HG03135 (cell line): ENCODE data around the gene DHRS1.

Experiments
- ATAC-seq: cut with Tn5 transposase; IDR thresholded peaks from one replicate; pipeline ENCODE4 v1.9.1; 2021; ENCODE audit warnings: mild to moderate bottlenecking, moderate library complexity; ENCODE audit not compliant: unreplicated experiment

DHRS1 gene

GRCh38 chr14:24310646-24311604 lies 11.3 kb upstream of the DHRS1 start, which contains the start of gene LTB4R:
Gene LTB4R (plus strand): TSS chr14:24311502. CDS start chr14:24315652, 4,150 bp downstream.
- ATAC-seq, result peak; percentile 68

GRCh38 chr14:24310265-24310645 lies 10.7 kb upstream of the DHRS1 start:
- no peak for ATAC-seq

- ATAC-seq, result no peak
These were observed 10.1 kb upstream of the DHRS1 start, which contains the start of gene LTB4R2 for GRCh38 chr14:24309538-24310264. Gene LTB4R2 (plus strand): TSS chr14:24310140. CDS start chr14:24310665, 525 bp downstream.

DNA sequence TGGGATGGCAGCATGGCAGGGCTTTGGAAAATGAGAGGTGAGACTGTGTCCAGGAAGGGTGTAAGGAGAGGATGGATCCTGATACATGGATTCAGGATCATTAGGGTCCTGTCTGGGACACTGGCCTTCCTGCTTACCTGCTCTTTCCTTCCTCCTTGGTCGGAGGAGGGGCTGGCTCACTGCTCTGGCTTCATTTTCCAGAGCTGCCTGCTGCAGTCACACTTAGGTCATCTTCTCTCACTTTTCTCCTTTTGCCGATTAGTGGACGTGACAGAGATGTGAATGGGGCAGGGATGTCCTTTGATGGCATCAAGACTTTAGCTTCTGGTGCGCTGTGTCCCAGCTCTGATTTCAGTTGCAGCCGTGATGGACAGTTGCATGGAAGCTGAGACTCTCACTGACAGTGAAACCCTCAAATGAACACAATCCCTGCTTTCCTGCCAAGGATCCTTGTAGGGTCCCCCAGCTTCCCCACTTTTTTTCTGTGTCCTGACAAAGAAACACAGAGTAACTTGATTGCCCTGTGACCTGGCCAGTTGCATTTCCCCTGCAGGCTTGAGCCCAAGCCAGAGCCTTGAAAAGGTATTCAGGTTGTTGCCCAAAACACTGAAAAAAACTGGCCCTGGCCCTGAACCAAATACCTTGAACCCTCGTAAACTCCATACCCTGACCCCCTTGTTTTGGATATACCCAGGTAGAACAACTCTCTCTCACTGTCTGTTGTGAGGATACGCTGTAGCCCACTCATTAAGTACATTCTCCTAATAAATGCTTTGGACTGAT lies 9.0 kb upstream of the DHRS1 start:
- no peak for ATAC-seq

DNA sequence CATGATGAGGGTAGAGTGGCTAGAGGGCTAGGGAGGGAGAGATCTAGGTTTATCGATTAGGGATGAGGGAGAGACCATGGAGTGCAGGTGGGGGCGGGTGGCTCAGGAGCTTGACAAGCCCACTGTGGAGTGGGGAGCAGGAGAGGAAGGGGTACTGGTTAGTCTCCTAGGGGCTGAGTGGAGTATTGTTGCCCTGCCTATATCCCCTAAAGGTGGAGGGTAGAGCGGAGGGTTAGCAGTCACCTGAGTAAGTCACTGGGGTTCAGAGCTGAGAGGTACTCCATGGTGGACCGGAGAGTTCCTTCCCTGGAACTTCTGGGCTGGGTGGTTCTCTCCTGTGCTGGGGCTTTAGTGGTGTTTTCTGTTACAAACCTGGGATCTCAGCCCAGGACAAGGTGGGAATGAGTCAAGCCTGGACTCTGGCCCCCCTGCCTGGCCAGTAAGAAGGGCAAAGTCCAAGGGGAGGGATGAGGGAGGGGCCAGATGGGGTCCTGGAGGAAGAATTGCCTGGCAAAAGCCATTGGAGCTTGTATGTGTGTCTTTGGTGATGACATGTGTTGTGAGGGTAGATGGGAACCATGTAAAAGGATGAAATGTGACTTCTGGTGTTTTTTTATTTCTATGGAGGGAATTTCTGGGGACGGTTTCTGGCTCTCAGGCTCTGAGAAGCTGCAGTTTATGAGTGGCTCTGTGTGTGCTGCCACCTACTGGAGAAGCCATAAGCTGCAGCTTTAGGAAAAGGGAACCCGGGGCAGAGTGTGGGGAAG lies 8.2 kb upstream of the DHRS1 start, which contains the start of gene CIDEB:
TSS of gene CIDEB (minus strand) at position 403 of the 767 bp plus-strand sequence. CDS start at position 284, 119 bp downstream.
- ATAC-seq, result no peak

DNA sequence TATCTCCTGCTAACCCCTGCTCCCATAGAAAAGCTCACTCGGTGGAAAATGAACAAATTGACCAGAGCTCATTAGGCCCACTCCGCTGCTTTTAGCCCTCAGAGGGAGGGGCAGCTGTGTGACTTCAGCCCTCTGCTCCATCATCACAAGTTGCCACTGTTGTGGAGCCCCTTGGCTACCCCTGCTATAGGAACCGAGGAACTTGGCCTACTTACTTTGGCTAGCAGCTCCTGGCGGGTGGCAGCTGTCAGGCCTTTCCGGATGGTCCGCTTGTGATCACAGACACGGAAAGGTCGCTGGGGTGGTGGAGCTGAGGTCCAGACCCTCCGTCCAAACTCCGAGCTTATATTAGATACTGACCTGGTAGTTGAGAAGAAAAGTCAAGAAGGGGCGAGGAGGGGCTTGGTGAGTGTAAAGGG lies 7.6 kb upstream of the DHRS1 start:
- ATAC-seq, result no peak

DNA sequence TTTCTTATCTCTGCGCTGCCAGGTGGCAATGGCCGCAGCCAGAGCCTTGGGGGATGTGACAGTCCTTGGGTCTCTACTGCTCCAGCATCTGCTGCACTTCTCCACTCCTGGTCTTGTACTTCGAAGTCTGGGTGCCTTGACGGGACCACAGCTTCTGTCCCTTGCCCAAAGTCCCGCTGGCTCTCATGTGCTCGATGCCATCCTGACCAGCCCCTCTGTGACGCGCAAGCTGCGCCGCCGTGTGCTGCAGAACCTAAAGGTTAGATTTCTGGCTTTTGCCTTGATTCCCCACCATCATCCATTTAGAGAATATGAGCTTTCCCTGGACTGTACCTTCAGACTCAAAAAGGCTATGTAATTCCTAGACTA lies 4.4 kb upstream of the DHRS1 start:
- ATAC-seq, result no peak

- ATAC-seq, result no peak
These were observed 873 bp upstream of the DHRS1 start for GRCh38 chr14:24300326-24300980.

DNA sequence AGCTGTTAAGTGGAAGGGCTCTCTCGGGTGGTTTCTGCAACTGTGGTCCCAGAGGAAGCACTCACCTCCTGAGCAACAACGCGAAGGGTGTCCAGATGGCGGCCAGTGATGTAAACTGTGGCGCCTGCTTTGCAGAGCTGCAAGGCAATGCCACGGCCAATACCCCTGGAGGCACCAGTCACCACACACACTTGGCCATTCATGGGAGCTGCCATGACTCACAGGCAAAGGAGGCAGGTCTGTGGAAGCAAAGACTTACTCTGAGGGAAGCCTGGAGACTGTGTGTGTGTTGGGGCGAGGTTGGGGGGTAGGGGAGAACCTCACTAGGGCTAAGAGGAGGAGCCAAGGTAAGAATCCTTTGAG lies 707 bp downstream of the DHRS1 start:
- no peak for ATAC-seq

- peak; percentile 13 for ATAC-seq
These were observed 2.2 kb downstream of the DHRS1 start for GRCh38 chr14:24297190-24297964.

DNA sequence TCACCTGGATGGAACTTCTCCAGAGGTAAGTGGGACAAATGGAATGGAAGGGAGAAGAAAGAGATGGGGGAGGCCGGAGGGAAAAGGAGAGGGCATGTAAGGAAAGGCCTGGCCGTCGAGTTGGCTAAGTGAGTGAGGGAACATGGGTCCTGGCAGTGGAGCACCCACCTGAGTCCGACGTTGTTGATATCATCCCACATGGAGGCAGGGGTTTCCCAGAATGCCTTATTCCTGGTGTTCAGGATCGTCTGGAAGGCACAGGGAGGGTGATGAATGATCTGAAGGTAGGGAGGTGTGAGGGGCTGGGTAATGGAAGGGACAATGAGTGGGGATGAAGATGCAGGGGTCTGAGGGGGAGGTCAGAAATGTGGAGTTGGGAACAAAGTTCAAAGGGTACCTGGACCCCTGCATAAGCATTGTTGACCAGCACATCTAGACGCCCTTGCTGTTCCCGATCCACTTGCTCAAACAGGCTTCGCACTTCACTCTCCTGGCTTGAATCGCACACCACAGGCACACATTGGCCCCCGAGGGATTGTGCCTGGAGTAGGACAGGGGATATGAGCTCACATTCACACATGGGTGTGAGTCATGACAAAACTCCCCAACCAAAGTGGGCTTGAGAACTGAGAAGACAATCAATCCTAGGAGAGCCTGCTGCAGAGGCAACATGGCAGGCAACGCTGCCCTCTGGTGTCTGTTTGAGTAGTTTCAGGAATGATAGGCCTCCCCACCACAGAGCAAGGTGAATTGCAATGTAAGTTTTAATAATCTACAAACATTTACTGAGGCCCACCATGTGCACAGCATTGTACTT lies 3.0 kb downstream of the DHRS1 start:
- peak; percentile 50 for ATAC-seq

GRCh38 chr14:24293525-24293924 lies 6.1 kb downstream of the DHRS1 start:
- ATAC-seq, result no peak

DNA sequence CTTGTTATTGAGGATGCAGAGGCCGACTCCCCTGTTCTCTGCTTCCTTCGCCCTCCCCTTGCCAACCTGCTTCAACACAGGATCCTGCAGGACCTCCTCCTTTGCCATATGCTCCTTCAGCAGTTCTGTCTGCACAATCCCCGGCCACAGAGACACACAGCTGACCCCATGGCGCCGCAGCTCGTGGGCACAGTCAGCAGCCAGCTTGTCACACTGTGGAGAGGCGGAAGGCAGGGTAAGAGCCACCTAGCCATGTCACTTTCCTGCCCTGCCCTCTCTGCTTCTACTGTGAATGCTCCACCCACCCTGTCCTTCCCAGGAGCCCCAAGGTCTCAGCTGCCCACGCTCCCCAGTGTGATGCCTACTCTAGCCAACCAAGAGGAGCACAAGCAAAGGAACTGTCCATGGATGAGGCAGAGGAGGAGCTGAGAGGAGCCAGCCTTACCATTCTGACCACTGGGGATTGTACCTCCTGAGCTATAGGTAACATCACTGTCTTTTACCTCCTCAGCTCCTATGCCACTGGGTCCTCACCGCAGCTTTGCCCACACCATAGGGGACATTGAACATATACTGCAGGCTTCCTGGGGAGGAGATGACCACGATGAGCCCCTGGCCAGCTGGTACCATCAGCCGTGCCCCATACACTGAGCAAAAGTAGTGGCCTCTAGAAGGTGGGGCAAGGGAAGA lies 7.3 kb downstream of the DHRS1 start:
- no peak for ATAC-seq

DNA sequence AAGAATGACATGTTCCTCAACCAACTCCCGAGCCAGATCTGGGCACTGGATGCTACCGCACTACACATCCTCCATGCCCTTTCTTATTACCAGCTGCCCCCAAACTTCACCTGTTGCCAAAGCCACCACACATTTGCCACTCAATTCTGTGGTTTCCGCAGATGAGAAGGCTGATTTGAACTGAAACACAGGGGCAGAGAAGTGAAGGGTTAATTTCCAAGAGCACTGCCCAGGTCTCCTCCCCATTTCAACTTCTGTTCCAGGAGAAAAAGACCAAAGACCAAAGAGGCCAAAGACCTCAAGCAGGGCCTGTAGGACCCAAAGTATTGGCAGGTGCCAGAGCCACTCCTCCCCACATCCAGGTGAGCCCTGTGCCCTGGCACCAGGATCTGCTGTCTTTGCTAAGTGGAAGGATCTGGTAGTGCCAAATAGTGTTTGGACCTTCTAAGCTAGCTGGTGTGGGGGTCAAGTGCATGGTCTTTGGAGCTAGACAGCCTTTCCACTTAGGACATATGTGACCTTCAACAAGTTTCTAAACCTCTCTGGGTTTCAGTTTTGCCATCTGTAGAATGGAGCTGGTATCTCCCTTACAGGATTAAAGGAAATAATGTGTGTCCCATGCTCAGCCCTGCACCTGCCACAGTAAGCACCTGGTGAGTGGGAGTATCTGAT lies 8.0 kb downstream of the DHRS1 start:
- no peak for ATAC-seq

DNA sequence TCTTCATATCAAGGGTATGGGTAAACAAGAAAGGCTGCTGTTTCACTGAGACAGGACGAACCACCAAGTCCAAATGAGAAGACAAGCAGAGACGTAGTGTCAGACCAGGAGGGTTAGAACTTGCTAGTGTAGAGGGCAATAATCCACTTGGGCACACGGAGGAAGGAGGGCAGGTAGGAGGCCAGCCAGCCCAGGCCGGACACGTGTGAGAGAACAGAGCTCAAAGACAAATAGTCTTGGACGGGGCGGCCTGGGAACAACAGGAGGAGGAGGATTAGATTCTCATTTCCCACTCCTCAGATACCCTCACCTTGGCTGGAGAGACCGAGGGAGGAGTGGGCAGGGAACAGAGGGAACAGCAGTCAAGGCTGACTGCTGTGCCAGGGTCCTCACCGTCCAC lies 8.8 kb downstream of the DHRS1 start:
- ATAC-seq, result no peak

DNA sequence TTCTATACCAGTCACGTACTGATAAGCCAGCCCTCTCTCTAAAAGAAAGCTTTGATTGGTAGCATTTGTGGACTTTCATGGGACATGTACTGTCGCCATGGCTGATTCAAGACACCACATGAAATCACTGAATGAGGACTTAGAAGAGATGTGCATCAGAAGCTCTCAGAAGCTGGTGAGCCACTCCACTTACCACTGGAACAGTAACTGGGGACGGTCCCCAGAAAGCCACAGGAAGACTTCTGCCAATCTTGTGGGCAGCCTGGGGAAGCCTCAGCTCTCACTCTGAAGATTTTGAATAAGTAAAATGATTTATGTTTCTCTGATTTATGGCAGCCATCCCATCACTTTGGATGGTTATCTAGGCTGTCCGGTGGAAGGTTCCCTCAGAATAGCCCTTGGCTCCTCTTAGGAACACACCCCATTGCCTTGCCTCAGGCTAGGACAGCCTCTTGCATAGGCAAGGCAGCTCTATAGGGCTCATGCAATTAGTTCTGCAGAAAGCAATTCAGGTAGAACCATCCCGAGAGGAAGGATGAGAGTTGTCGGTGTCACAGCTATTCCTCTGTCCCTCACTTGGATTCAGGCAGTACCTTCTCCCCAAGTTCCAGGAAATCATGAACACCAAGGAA lies 9.8 kb downstream of the DHRS1 start:
- peak; percentile 65 for ATAC-seq

DNA sequence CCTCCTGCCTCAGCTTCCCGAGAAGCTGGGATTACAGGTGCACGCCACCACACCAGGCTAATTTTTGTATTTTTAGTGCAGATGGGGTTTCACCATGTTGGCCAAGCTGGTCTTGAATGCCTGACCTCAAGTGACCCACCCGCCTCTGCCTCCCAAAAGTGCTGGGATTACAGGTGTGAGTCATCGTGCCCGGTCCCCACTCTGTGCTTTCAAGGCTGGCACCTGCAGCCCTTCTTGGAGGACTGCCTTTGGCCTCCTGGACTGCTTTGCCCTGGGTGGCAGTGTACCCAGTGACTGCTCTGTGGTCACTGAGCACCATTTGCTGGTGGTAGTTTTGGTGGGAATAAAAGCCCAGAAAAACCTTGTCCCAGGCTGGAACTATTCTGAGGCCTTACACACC lies 12.6 kb downstream of the DHRS1 start:
- ATAC-seq, result no peak
